ENCODE data around the gene WNT7B. TPM values are rescaled to one million over a fixed set of nuclear protein-coding genes. Genes with fewer than 3 reads are reported as not detected.

The WNT7B gene
- total RNA-seq, 2 experiments from 2014 or later, result not detected

DNA sequence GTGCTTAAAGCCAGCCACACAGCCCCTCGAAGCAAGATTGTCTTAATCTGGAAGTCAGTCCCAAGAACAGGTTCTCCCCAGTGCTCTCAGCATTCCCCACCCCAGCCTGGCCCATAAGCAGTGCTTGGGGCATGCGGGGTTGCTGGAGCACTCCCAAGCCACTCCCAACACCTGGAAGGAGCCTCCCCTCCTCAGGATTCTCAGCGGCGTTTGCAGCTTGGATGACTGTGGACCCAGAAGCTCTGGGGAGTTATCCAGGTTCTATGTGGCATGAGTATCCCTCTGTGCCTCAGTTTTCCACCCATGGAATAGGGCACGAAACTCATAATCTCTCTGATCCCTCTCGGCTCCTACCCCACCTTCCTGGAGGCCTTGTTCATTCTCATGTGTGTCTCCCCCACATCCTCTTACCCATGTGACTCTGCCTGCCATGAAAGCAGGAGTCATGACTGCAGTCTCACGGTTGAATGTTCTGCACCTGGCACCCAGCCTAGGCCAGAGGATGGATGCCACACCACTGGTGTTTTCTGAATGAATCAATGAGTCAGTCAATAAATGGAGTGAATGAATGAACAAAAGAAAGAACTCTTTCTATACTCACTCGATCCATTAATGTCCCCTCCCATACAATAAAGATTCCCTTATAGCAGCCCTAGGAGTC lies 33.4 kb upstream of the WNT7B start:
- POLR2A ChIA-PET, result no interaction called here

DNA sequence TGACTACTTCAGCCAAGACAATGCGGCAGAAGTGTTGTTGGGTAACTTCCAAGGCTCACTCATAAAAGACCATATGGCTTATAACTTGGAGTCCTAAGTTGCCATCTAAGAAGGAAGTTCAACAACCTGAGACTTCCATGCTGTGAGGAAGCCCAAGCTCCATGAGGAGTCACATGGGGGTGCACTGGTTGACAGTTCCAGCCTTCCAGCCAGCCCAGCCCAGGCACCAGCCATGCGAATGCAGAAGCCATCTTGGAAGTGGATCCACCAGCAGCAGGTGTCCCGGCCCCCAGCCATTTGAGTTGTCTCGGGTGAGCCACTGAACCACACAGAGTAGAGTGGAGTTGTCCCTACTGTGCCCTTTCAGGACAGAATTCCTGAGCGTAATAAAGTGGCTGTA lies 32.8 kb upstream of the WNT7B start:
- ChIA-PET POLR2A (no interaction called here), CTCF (no interaction called here)

More for the DNA sequence above, 33.4 kb upstream of the WNT7B start:
- CTCF ChIA-PET, result interaction anchor here (2.8 to 4.2 kb wide), 2 partner anchors 26 to 111 kb away, joined by 10 to 20 read pairs; no protein-coding TSS in a partner anchor

DNA sequence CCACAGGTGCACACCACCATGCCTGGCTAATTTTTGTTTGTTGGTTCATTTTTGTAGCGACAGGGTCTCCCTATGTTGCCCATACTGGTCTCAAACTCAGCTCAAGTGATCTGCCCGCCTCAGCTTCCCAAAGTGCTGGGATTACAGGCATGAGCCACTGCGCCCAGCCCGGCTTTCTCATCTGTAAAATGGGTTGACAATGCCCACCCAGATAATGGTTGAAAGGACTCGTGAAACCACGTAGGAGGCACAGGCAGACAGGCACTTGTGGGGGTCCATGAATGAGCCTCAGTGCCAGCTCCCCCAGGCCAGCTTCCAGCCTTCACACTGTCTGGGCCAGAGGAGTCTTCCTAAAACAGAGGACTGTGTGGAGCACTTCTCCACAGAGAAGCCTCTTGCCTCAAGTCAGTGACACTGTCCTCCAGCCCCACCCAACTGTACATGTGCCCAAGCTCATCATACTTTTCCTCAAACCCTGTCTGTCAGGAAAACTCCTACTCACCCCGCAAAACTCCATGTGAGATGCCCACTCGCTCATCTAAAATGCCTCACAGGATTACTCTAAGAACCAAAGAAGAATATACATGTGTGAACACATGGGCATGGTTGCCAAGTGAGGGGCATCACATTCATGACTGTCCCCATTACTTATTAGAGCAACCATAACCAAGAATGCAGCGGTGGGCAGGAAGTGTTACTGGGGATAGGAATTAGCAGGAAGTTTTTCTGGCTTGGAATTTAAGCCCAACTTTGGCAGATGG lies 32.1 kb upstream of the WNT7B start:
- ChIA-PET CTCF (interaction anchor here (0.9 to 4.5 kb wide), 3 partner anchors 13 to 107 kb away, joined by 3 to 73 read pairs (median 51); no protein-coding TSS in a partner anchor), POLR2A (interaction anchor here (0.7 kb wide), 1 partner anchor 28 kb away, joined by 3 read pairs; no protein-coding TSS in a partner anchor)

DNA sequence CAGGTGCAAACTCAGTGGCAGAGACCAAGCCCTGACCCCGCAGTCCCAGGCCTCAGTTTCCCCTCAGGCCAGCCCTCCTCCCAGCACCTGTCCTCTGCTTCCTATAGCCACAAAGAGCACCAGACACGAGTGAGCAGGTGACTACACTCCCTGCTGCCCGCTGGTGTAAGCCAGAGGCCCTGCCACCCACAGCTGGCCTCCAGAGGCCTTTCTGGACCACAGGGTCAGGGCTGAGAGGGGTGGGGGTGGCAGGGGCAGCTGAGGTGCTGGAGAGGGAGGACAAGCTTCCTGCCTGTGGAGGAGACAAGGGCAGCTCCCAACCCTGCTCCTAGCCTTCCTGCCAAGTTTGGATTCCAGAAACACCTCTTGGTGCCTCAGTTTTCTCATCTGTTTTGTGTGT lies 31.3 kb upstream of the WNT7B start:
- ChIA-PET CTCF (interaction anchor here (0.9 to 4.5 kb wide), 3 partner anchors 12 to 108 kb away, joined by 3 to 73 read pairs (median 51); no protein-coding TSS in a partner anchor), POLR2A (interaction anchor here (0.7 kb wide), 1 partner anchor 105 kb away, joined by 3 read pairs; no protein-coding TSS in a partner anchor)

DNA sequence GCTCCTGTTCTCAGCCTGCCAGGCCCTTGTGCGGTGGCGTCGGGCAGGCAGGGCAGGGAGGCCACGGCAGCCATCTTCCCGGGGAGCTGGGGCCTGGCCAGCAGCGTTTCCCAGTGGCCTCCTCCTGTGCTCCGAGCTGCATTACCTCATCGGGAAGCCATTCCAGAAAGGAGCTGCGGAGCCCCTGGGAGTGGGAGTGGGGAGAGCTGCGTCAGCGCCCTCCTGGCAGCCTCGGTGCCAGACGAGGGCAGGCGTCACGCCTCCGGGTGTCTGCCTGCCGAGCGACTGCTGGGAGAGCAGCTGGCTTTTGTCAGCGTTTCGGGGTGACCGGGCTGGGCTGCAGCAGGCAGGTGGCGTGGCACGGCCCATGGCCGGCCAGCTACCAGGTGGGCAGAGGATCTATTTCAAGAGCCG lies 30.9 kb upstream of the WNT7B start:
- ChIA-PET POLR2A (interaction anchor here (0.7 kb wide), 1 partner anchor 105 kb away, joined by 3 read pairs; no protein-coding TSS in a partner anchor), CTCF (interaction anchor here (0.9 to 4.5 kb wide), 5 partner anchors 12 to 108 kb away, joined by 3 to 73 read pairs (median 16); no protein-coding TSS in a partner anchor)

DNA sequence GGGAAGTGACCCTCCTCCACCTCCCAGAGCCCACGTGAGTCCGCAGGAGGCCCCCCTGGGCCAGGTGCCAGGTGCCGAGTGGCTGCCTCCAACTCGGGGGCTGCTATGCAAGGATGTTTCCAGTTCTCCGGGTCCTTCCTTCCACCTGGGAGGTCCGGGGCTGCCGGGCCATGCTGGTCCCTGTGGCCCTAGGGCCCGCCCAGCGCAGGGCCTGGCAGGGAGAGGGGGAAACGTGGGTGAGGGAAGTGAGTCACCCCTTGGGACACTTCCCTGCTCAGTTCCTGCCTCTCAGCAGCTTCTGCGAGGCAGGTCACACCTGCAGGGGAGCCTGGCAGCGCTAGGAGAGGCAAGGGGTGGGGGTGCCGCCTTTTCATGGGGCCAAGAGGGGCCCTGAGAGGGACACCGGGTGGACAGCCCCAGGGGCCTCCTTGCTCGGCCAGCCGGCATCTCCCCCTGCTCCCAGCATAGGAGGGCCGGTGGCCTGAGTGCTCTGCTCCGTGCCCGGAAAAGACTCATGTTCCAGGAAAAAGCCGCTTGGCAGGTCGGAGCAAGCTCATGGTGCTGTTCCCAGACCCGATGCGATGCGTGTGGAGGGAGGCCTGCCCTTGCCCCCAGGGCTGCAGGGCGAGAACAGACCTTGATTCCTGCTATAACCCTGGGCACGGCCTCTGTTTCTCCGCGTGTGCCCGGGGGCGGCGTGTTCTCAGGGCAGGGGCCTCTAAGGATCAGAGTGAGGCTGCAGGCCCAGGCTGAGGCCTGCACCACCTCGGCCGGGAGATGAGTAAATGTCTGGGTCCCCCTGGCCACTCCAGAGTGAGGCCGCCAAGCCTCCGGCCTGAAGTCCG lies 30.3 kb upstream of the WNT7B start:
- ChIA-PET CTCF (interaction anchor here (0.6 to 4.5 kb wide), 29 partner anchors 9 to 360 kb away, joined by 3 to 73 read pairs (median 4); no protein-coding TSS in a partner anchor), POLR2A (interaction anchor here (0.9 kb wide), 1 partner anchor 29 kb away, joined by 3 read pairs; no protein-coding TSS in a partner anchor)

DNA sequence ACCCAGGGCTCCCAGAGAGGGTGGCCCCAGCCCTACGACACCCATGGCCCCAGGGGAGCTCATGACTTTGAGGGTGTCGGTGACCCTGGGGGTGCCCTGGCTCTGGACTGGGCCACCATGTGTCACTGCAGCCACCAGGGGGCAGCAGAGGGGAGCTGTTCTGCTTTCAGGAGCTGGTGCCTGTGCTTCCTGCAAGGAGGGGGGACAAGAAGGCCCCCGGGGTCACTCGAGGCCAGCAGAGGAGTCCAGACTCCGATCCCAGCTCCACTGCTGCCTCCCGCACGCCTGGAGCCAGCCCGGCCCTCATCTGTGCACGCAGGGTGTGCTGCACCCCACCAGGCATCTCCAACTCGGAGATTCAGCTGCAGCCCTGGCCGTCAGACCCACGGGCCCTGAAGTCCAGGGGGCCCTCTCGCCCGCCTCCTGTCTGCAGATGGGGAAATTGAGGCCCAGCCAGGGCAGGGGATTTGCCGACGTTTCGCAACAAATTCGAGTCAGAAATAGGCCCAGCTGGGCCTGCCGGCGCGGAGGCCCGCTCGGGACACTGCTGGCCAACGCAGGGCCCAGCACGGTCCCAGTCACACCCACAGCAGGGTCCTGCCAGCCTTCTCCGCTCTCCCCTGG lies 29.5 kb upstream of the WNT7B start:
- POLR2A ChIA-PET, result interaction anchor here (0.6 to 1.1 kb wide), 4 partner anchors 29 to 67 kb away, joined by 3 to 6 read pairs (median 3); no protein-coding TSS in a partner anchor
- CTCF ChIA-PET, result interaction anchor here (0.6 to 4.5 kb wide), 35 partner anchors 10 to 500 kb away, joined by 3 to 73 read pairs (median 4); partner anchors contain the start of gene PPARA

DNA sequence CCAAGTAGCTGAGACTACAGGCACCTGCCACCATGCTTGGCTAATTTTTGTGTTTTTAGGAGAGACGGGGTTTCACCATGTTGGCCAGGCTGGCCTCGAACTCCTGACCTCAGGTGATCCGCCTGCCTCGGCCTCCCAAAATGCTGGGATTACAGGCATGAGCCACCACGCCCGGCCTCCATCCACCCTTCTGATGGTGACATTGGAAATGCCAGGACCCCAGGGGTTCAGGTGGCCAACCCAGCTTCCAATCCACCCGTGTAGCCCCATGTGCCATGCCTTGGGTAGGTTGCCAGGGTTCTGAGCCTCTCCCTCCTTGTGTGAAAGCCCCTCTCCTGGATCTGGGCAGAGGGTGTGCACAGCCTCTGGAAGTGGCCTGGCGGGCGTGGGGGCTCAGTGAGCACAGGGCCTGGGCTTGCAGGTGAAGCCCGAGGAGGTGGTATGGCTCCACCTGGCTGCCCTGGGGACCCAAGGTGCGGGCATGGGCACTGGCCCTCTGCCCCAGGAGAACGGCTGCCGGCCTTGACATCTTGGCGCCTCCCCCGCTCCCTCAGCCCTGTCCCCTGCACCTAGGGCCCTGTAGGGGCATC lies 28.2 kb upstream of the WNT7B start:
- ChIA-PET POLR2A (interaction anchor here (0.6 to 1.1 kb wide), 2 partner anchors 8 to 110 kb away, joined by 4 to 7 read pairs; no protein-coding TSS in a partner anchor), CTCF (interaction anchor here (0.7 to 4.5 kb wide), 13 partner anchors 9 to 498 kb away, joined by 3 to 73 read pairs (median 5); no protein-coding TSS in a partner anchor)

DNA sequence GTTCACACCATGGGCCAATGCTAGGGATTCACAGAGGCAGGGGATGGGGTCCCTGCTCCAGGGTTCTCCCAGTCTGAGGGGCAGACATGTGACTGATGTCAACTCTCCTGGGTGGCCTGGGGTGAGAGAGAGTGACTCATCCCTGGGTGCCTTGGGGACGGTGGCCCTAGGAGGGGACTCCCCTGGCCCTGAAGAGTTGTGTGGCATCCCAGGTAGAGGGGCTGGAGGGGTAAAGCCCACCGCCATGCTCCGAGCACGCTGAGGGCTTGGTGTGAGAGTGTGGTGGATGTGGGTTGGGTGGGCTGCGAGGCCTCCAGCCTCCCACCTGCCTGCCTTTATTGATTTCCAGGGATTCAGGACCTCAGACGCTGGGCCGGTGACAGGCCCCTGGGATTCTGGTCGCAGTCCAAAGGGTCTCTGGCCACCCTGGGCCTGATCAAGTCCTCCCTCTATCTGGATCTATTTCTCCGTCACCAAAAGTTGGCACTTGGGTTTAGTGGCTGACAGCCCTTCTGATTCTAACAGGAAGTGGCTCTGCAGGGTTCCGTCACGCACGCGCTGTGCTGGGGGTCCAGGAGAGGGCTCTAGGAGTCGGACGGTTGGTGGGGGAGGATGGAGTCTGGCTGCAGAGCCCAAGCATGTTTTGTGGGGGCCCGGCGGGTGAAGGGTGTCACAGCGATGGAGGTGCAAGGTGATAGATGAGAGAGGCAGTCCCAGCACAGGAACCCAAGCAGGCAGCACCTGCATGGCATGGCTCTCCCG lies 27.3 kb upstream of the WNT7B start:
- POLR2A ChIA-PET, result no interaction called here
- CTCF ChIA-PET, result interaction anchor here (0.7 to 4.5 kb wide), 2 partner anchors 8 to 96 kb away, joined by 3 to 51 read pairs; no protein-coding TSS in a partner anchor

DNA sequence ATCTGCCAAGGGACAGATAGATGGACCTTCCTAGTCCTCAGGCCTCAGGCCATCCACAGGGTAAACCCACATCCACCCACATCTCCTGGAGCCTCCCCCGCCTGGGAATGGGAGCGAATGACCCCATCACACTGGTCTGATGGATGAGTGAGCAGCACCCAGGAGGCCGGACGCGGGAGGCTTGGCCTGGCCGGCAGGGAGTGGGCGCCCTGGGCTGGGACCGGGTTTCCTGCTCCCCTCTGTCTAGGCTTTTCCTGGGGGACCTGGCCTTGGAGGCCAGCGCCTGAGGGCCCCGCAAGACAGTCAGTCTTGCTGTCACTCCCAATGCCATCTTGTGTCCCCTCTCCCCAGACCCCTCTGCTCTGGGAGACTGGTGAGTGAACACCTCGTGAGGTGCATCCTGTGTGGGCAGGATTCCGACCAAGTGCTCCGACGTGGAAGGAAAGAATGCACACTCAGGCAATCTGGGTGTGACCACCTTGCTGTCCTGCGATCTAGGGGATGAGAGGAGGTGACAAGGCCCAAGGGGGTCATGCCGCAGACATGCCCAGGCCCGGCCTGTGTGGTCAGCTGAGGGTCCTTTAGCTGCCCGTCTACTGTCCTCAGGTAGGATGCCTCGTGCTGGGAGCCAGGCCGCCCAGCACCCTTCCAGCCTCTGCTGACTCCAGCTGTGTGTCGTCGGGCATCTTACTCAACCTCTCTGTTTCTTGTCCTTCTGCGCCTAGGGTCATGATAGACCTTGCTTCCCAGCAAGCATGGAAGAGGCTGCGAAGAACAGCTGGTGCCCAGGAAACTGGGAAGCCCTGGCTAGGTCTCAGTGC lies 26.5 kb upstream of the WNT7B start:
- ChIA-PET CTCF (interaction anchor here (0.6 to 1.0 kb wide), 2 partner anchors 9 to 34 kb away, joined by 3 to 5 read pairs; no protein-coding TSS in a partner anchor), POLR2A (no interaction called here)

DNA sequence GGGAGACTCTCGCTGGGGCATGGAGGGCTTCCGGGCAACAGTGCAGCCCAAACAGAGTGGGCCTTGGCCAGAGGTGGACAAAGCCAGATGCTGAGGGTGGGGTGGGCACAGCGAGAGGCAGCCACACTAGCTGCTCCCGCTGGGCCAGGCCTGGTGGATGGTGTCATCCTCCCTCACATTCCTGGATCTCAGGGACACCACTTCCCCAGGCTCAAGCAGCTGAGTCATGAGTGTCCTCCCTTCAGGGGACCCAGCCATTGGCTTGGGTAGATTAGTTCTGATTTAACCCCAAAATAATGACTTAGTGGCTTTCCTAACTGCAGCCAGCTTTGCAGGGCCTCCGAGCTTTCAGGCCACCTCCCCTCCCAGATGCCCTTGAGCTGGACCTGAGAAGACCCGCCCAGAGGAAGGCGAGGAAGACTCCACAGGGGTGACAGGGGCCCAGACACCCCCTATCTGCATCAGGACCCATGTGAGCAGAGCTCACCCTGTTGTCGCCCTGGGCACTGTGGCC lies 25.9 kb upstream of the WNT7B start:
- ChIA-PET POLR2A (no interaction called here), CTCF (interaction anchor here (0.6 to 1.0 kb wide), 3 partner anchors 8 to 114 kb away, joined by 3 to 5 read pairs (median 4); no protein-coding TSS in a partner anchor)

DNA sequence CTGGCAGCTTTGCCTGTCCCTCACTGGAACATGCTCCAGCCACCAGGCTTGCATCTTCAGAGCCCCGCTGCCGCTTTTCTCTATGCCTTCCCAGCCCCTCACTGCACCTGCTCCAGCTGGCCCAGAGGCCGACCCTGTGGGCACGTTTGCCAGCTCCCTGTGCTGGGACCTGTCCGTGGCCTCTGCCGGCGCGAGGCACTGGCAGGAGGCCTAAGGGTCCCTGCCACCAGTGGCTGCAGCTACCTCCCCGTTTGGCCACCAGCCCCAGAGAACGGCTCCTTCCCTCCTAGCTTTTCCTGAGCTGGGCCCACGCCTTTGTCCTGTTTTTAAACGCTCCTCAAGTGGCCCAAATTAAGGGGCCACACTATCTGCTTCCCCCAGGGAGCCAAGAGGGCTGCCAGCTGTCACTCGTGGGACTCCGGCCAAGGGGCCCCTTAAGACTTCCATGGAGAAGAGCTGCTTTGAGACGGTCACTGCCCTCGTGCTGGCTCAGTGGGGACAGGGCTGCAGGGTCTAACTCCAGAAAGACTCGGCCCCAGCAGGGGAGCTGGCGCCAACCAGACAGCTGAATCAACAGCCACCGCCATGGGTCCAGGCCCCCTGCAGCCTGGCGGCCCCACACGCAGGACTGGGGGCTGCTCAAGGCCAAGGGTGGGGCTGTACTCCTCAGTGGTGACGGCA lies 24.6 kb upstream of the WNT7B start:
- POLR2A ChIA-PET, result no interaction called here
- CTCF ChIA-PET, result interaction anchor here (0.6 to 1.4 kb wide), 2 partner anchors 115 to 120 kb away, joined by 3 to 4 read pairs; no protein-coding TSS in a partner anchor

DNA sequence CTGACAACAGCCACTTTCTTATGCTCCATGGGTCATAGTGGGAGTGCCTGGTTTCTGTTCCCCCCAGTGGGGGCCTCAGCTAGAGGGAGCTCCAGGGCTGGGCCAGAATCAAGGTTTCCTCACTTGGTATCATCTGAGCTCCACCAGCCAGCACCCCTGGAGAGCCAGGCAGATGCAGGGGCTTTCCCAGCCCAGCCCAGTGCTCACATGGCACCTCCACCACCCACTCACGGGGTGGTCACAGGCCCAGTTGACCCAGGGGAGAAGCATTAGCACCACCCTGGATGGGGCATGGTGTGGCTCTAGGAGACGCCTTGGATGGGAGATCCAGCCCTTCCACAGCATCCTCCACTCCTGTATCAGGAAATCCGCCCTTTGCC lies 24.1 kb upstream of the WNT7B start:
- ChIA-PET POLR2A (no interaction called here), CTCF (interaction anchor here (0.6 to 1.4 kb wide), 2 partner anchors 116 to 121 kb away, joined by 3 to 4 read pairs; no protein-coding TSS in a partner anchor)

DNA sequence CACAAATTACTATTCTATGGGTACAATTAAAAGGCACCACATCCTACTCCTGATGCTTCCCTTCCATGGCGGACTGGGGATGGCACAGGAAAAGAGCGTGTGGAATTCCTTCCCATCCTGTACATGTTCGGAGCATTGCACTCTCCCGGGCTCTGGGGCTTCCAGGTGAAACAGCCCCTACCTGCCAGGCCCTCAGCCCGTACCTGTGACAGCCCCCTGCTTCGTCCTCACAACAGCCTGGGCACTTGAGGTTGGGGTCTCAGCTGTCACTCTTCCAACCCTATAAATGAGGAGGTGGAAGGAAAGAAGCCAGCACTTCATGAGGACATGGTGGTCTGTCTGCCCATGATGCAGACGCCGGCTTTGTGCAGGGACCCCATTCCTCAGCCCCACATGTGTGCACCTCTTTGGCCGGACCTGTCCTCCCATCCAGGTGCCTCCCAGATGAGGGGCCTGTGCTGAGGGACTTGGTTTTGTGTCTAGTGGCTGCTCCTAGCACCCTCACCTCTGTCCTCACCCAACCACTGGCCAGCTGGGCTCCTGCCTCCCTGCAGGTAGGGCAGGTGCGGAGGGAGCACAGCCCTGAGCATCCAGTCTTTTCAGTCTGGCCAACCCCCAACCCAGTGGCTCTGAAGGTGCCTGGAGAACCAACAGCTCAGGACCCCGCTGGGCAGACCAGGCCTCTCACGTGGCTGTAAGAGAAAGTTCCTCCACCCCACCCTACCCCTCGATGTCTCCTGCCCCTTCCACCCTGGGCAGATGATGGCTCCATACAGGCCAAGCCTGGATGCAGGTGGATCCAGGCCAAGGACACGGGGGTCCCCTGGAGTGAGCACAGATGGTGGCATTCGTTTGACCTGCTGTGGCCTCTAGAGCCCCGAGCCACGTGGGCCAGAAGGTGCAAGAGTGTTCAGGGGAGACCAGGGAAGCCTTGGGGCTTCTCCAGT lies 23.4 kb upstream of the WNT7B start:
- POLR2A ChIA-PET, result no interaction called here
- CTCF ChIA-PET, result interaction anchor here (0.6 to 1.7 kb wide), 3 partner anchors 116 to 1254 kb away, joined by 3 to 7 read pairs (median 3); no protein-coding TSS in a partner anchor
